DOHH2 (cell line): ENCODE data around the gene L3MBTL3.

Experiments
- CTCF ChIP-seq: fragments of 200-600 bp; sonication (generic); IDR thresholded peaks from one replicate; pipeline ENCODE4 v1.5.1; 2014; ENCODE audit warnings: antibody characterized with exemption, mild to moderate bottlenecking, low read depth, low read length; ENCODE audit not compliant: poor library complexity, severe bottlenecking
- EZH2phosphoT487 ChIP-seq: fragments of 200-600 bp; sonication (generic); IDR thresholded peaks from 2 replicates; pipeline ENCODE4 v1.6.1; 2017; ENCODE audit warnings: borderline replicate concordance, mild to moderate bottlenecking, antibody characterized with exemption, low read length, moderate library complexity, mixed read lengths

GRCh38 chr6:130122243-130122642 lies 103.9 kb downstream of the L3MBTL3 start:
- TF ChIP-seq CTCF (no peak), EZH2phosphoT487 (no peak)
